Fibroblast of mammary gland (primary cell): Measurements from ENCODE around the gene PXYLP1.

Experiments used
- DNase-seq: peaks from one replicate; pipeline ENCODE4 v3.0.0-alpha.2; 2010; ENCODE audit warnings: low read depth
- H3K4me3 ChIP-seq: 2 replicates; pipeline ENCODE4 v1.5.1; 2011; ENCODE audit warnings: low read depth, mild to moderate bottlenecking, low read length, moderate library complexity; ENCODE audit not compliant: control insufficient read depth
- CTCF ChIP-seq: conservative IDR thresholded peaks from 2 replicates; pipeline ENCODE4 v1.5.1; 2011; ENCODE audit warnings: low read depth, low read length, inconsistent platforms; ENCODE audit not compliant: control insufficient read depth, insufficient read depth

Gene PXYLP1

GRCh38 chr3:141328286-141329166, 96.9 kb downstream of the PXYLP1 start:
- no peak overlapping the region for H3K4me3 ChIP-seq
- no peak for TF ChIP-seq CTCF
- no peak for DNase-seq

- no peak for DNase-seq
- TF ChIP-seq CTCF, result no peak
- no peak overlapping the region for H3K4me3 ChIP-seq
Measured at GRCh38 chr3:141330235-141330634, 98.6 kb downstream of the PXYLP1 start.

- TF ChIP-seq CTCF, result no peak
- H3K4me3 ChIP-seq, result no peak overlapping the region
- DNase-seq, result peak; percentile 40
Measured at GRCh38 chr3:141330718-141331376, 99.2 kb downstream of the PXYLP1 start.

- no peak for TF ChIP-seq CTCF
- peak; percentile 100 for DNase-seq
- H3K4me3 ChIP-seq, result no peak overlapping the region
Measured at GRCh38 chr3:141331377-141332318, 100.0 kb downstream of the PXYLP1 start.

GRCh38 chr3:141332416-141332815, 100.8 kb downstream of the PXYLP1 start:
- H3K4me3 ChIP-seq, result no peak overlapping the region
- TF ChIP-seq CTCF, result no peak
- DNase-seq, result no peak

GRCh38 chr3:141333836-141334626, 102.4 kb downstream of the PXYLP1 start:
- DNase-seq, result peak; percentile 68
- no peak overlapping the region for H3K4me3 ChIP-seq
- TF ChIP-seq CTCF, result no peak
